ENCODE results near the gene TFAP2A.

DNA sequence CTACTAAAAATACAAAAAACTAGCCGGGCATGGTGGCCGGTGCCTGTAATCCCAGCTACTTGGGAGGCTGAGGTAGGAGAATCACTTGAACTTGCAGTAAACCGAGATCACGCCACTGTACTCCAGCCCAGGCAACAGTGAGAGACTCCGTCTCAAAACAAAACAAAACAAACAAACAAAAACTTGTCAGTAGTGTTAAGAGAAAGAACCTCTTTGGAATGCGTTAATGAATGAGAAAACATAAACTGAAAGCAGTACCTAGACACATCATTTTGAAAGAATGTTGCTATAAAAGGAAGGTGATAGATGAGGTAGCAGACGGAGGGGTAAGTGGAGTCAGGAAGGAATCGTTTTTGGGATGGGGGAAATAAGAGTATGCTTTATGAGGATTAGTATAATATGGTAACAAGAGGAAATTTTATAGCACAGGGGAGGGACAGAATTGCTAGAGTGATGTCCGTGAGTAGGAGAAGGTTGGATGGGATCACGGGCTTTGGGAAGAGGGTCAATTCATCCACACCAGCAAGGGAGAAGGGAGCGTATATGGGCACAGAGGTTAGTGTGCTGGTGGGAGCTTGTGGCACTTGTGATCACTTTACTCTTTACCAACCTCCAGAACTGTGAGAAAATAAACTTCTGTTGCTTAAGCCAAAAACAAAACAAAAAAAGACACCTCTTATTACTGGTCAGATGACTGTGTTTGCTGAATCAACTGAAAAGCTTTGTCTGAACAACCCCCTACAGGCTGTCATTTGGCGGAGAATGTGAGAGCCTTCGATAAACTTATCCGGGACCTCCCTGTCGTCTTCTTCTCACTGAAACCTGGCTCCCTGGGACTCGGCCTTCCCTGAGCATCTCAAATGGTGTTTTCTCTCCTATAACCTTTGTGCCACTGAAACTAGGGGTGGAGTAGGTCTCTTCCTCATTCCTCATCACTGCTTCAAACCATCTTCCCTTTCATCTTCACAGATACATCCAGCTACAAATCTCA lies 48.9 kb upstream of the TFAP2A start:
- TF ChIP-seq FOXA1 (IDR thresholded peaks at IDR 0.05) (no peak), SP1 (IDR thresholded peaks at IDR 0.05) (no peak), NFRKB (IDR thresholded peaks at IDR 0.05) (no peak), BHLHE40 (IDR thresholded peaks at IDR 0.05; ENCODE audit: borderline replicate concordance) (no peak), CTBP1 (IDR thresholded peaks at IDR 0.05; ENCODE audit: borderline replicate concordance) (no peak), HDGF (IDR thresholded peaks at IDR 0.05; ENCODE audit: borderline replicate concordance) (no peak), ARNT (IDR thresholded peaks at IDR 0.05) (no peak), ELF4 (IDR thresholded peaks at IDR 0.05) (no peak), SUZ12 (IDR thresholded peaks at IDR 0.05) (no peak)
- TF ChIP-seq, protein P1, sequence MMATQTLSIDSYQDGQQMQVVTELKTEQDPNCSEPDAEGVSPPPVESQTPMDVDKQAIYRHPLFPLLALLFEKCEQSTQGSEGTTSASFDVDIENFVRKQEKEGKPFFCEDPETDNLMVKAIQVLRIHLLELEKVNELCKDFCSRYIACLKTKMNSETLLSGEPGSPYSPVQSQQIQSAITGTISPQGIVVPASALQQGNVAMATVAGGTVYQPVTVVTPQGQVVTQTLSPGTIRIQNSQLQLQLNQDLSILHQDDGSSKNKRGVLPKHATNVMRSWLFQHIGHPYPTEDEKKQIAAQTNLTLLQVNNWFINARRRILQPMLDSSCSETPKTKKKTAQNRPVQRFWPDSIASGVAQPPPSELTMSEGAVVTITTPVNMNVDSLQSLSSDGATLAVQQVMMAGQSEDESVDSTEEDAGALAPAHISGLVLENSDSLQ (IDR thresholded peaks at IDR 0.05): no peak
